ENCODE results near the gene GFPT2.

GFPT2 gene

DNA sequence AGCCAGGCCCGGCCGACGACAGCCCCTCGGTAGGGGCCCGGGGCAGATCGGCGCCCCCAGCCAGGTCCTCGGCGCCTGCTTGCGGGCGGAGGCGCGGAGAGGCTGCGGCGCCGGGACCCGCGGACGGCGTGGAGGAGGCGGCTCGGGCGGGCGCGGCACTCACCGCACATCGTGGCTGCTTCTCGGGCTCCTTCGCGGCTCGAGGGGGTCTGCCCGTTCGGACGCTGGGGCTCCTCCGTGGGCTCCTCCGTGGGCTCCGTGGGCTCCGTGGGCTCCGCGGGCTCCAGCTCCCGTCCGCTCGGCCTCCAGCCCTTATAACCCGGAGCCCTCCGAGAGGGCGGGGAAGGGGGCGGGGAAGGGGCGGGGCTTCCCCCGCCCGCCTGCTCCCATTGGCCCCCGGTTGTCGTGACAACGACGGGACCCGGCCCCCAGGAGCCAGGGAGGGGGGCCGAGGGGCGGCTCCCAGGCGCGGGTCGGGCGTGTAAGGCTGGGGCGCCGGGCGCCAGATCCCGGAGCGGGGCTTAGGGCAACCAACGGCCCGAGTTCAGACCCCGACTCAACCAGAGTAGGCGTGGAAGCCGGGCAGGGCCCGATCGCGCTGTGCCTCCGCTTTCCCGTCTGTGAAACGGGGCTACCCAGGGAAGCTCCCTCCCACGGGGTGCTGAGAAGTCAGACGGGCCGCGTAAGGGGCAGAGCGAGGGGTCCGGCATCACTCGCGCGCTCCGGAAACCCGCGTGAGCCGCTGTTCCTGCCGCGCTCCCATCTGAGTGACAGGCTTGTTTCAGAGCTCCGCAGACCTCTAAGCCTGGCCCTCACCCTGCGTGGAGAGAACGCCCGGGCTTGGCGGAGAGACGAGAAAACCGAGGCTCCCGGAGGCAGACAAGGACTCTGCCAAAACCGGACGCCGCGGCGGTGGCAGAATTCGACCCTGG lies at the start of gene GFPT2:
TSS of gene GFPT2 (minus strand) at position 289 of the 932 bp plus-strand sequence. CDS start at position 170, 119 bp downstream.
- intact Hi-C loops (cut with DNase I) = loop anchor here (10.0 kb wide), 1 partner anchor 121 kb away; no protein-coding TSS in a partner anchor
- DNase-seq = peak; percentile 76 to 98 (median 87)

DNA sequence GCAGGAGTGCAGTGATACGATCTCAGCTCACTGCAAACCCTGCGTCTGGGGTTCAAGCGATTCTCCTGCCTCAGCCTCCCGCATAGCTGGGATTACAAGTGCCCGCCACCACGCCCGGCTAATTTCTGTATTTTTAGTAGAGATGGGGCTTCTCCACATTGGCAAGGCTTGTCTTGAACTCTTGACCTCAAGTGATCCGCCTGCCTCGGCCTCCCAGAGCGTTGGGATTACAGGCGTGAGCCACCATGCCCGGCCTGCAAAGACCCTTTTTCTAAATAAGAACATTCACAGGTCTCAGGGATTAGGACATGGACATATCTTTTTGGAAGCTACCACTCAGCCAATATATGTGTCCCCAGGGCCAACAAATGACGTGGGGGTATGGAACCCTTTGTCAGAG lies 49.6 kb upstream of the GFPT2 start:
- intact Hi-C loops (cut with DNase I) = no loop called here
- DNase-seq = peak in 1 of 10 donors; percentile 51

DNA sequence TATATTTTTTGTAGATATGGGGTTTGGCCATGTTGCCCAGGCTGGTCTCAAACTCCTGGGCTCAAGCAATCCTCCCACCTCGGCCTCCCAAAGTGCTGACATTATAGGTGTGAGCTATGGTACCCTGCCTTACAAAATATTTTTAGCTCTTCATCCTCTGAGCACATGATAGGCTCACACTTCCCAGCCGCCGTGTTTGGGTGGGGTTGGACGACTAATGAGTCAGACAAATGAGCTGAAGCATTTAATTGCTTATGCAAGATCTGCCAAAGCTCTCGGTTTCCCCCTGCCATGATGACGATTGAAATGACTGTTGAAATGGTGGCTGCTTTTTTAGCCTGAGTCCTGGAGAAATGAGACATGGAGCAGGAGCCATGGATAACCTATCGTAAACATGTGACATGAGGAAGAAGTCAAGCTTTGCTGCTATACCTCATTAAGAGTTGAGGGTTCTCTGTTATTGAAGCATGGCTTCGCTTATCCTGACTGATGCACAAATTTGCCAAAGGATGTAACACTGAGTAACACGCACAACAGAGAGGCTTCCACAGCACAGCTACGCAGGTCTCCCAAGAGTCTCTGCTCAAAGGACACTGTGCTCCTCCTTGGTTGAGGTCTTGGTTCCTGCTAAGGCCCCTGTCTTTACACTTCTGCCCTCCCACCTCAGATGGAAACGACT lies 48.2 kb upstream of the GFPT2 start:
- peak in 2 of 10 donors; percentile 9 to 45 for DNase-seq
- intact Hi-C loops (cut with DNase I) = no loop called here

DNA sequence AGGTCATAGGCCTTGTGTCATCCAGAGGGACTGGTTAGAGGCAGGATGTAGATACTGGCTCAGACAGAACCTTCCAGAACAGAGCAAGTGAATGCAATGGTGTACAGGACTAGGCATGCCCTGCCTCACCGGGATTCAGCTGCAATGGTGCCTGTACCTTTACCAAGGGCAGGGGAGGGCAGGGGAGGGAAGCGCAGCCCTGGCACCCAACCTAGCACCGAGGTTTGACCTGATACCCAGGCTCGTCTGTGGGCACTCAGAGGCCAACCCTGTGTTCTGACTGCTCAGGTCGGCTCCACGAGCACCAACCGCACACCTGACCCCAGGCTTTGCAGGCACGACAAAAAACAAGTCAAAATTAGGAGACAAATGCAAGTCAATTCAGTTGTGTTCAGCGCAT lies 47.3 kb upstream of the GFPT2 start:
- DNase-seq = peak in 1 of 10 donors; percentile 43
- intact Hi-C loops (cut with DNase I) = no loop called here

DNA sequence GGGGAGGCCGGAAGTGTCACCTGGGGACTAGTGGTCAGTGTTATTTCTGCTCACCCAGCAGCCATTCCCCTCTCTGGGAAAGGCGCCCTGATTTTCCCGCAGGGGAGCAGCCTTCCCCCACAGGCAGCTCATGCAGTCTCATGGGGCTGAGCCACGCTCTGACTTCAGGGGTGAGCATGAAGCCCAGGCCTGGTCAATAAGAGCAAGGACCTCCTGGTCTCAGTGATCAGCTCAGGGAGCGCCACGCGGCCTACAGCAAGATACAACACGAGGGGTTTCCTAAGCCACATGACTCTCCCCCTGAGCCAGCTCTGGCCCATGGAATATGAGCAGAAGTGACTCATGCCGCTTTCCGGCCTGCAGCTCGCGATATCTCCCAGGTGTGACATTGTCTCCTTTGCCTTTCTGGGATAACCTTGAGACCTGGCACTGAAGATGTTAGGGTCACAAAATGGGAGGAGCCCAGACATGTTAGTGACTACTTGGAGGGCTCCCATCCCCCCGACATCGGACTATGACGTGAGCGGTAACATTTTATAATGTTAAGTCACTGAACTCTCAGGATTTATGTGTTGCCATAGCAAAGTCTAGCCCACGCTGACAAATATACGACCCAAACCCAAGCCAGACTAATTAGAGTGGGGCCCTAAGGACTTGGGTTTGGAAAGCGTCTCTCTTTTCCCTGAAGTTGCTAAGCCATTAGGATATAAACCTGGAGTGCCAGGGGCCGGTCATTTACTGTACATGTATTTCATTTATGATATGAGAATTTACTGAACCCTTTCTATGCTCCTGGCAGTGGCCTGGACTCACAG lies 46.5 kb upstream of the GFPT2 start:
- DNase-seq = peak in 2 of 10 donors; percentile 44 to 74
- intact Hi-C loops (cut with DNase I) = no loop called here

DNA sequence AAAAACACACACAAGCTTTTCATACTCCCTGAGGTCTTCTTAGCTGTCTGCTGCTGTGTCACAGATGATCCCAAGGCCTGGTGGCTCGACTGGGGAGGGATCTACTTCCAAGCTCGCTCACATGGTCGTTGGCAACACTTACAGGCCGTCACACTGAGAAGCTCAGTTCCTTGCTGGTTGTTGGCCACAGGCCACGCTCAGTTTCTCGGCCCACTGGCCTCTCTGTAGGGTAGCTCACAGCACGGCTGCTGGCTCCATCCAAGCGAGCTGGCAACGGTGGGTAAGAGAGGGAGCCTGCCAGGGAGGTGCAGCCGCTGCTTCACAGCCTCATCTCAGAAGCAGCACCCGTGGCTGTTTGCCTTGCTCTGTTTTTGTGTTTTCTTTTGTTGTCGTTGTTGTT lies 43.8 kb upstream of the GFPT2 start:
- peak in 2 of 10 donors; percentile 80 to 82 for DNase-seq
- intact Hi-C loops (cut with DNase I) = no loop called here

DNA sequence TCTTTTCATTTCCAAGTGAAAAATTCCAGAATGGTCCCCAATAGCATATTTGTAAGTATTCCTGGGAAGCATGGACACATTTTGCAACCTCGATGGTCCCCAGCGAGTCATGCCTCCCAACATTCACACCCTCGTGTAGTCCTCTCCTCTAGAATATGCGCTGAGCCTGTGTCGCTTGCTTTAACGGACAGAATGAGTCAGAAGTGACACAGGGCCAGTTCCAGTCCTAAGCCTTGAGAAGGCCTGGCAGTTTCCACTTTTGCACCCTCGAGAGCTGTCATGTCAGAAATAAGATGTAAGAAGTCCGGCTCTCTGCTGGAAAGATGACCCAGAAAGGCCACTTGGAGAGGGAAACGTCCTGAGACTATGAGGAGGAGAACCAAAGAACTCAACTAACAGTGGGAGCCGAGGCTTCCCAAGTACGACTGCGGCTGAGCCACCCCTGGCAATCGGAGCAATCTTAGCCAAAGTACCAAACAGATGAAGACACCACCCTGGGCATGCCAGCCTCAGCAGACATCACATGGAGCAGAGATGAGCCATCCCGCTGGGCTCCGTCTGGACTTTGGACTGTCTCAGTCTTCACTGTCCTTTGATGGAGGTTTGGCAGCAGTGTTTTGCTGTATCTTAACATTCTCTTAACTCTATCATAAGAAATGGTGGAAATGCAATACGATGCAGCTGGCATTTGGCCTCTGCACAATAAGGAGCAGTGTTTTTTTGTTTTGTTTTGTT lies 42.6 kb upstream of the GFPT2 start:
- peak in 1 of 10 donors; percentile 53 for DNase-seq
- intact Hi-C loops (cut with DNase I) = no loop called here

DNA sequence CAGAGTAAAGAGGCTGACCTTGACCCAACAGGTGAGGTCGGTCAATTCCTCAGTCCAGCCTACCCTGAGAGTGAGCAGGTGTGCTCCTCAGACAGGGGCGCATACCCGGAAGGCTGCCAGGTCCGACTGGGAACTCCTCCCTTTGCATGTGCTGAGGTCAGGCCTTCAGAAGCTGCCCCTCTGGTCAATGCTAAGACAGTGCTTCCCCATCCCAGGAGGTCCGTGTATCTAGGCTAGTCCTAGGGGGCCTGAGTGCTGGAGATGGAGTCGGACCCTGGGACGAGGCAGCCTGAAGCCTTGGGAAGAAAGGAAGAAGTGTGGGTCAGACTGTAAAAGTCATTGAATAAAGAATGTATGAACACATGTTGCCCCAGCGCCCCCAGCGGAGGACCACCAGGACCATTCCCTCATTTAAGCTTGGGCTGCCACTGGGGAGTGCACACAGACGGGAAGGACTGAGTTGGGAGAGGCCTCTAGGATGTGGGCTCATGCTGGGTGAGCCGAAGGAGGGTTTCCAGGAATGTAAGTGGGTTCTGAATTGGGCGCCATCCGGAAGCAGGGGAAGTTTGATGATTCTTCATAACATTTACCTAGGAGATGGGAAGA lies 41.0 kb upstream of the GFPT2 start:
- peak in 2 of 10 donors; percentile 32 to 49 for DNase-seq
- intact Hi-C loops (cut with DNase I) = no loop called here

DNA sequence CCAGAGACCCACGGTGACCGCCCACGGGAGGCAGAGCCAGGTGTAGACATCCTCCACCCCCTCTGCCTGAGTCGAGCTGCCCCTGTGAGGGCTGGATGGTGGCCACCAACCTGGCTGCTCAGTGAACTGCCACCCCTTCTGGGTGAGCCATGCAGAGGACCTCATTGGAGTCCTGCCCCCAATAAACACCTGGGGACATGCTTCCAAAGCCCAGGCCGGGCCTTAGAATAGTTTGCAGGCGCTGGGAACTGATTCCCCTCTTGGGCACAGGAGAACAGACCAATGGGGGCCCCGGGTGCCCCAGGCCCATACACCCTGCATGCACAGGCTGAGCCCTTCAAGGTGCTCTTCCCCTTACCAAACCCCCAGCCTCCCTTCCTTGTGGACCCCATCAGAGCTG lies 38.1 kb upstream of the GFPT2 start:
- peak in 2 of 10 donors; percentile 41 to 71 for DNase-seq
- intact Hi-C loops (cut with DNase I) = no loop called here

DNA sequence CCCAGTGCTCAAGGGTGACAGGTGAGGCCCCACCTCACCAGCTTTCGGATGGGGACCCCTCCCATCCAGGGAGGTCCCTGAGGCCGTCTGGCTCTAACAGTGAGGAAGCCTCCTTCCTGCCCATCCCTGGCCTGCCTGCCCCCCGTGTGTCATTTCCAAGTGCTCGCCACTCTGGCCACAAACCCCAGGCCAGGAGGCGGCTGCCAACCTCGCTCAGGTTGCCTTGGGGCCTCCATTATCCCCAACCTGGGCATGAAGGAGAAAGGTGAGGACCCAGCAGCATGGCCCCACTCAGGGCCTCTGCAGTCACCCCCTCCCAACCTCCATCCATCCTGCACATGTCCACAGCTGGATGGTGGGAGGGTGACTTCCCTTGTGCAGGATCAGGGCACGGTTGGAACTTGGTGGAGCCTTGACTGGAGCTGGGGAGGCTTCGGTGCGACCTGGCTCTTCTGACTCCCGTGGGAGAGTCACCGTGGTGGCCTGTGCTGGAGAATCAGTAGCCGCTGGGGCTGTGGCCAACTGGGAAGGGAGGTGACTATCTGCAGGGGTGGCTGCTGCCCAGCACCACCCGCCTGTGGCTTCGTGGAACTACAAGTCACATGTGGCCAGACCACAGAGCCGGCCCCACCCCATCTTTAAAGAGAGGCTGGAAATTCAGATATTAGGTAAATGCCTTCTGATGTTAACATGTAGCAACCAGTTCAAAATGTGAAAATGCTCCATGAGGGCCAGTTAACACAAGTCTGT lies 37.5 kb upstream of the GFPT2 start:
- DNase-seq = peak in 3 of 10 donors; percentile 34 to 84 (median 83)
- intact Hi-C loops (cut with DNase I) = no loop called here

DNA sequence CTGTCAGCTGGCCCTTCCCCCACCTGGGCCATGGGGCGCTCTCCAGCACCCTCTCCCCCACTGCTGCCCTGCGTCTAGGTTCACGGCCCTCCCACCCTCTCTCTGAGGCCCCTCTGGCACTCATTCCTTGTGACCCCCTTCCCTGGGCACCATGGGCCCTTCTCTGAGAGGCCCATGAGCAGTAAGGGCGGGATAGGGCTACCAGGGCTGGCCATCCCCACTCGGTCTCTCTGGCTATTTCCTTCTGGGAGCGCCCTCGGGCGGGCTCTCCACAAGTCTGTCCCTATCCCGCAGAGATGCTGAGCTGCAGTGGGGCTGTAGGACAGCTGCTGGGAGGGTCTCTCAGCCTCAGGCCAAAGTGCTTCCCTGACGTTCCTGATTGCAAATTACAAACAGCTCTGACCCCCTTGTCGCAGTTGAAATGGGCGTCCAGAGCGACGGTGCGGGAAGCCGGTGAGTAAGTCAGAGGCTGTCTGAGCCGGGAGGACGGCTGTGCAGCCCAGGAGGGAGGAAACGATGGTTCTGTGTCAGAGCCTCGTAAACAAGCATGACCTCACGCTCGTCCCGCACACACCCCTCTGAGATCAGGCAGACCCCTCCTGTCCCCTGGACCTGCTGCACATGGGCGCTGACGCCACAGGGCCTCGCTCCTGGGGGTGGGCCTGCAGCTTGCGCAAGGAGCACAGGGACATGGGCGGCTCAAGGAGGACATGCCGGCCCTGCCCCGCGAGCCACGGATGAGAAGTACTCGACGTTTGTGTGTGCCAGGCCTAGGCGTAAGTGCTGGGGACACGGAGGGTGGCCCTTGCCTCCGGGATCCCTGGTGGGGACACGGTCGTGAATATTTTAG lies 36.3 kb upstream of the GFPT2 start:
- peak in 2 of 10 donors; percentile 80 to 81 for DNase-seq
- intact Hi-C loops (cut with DNase I) = no loop called here

DNA sequence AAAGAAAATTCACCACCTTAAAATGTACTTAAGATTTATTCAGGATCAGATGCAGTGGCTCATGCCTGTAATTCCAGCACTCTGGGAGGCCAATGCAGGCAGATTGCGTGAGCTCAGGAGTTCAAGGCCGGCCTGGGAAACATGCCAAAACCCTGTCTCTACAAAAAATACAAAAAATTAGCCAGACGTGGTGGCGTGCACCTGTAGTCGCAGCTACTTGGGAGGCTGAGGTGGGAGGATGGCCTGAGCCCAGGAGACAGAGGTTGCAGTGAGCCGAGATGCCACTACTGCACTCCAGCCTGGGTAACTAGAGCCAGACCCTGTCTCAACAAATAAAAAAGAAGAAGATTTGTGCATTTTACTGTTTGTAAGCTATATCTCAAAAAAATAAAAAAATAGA lies 34.7 kb upstream of the GFPT2 start:
- peak in 2 of 10 donors; percentile 52 to 55 for DNase-seq

DNA sequence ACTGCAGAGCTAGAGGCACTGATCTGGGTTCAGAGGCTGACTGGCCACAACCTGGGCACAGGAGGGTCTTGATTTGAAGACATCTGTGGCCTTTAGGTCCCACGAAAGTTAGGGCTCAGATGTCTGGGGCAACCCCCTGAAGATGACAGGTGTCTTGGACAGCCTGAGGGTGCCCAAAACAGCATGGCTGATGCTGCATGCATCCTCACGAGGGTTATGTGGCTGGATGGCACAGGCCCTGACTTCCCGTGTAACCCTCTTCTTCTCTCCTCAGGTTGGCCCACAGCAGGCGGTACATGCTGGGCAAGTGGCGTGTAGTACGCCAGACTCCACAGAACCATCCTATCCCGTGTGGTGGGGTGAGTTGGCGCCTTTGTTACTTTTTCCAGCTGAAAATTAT lies 29.8 kb upstream of the GFPT2 start:
- intact Hi-C loops (cut with DNase I) = no loop called here
- peak in 2 of 10 donors; percentile 55 to 59 for DNase-seq

More for the DNA sequence above, 34.7 kb upstream of the GFPT2 start:
- intact Hi-C loops (cut with DNase I) = no loop called here

DNA sequence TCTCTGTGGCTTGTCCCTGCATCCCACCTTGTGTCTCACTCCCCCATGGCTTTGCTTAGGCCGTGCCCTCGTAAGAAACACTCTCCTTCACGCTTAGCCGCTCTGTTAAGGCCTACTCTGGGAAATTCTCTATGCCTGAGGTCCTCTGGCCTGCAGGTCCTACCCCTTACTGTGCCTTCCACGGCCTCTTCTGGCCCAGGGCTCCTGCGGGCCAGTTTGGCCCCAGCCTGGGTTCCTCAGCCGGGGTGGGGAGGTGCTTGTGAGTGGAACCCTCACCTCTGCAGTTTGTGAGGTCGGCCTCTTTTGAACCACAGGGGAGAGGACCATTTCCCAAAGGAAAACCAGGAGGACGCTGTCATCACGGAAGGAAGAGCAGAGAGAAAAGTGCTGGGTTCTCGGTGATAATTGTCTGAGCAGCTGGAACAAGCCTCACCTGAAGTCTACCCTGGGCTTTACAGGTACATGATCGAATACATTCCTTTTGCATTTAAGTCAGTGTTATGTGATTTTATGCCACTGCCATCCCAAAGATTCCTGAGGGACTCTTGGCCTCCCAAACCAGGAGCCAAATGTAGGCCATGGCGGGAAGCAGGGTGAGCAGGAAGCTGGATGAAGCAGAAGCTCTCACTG lies 28.8 kb upstream of the GFPT2 start:
- intact Hi-C loops (cut with DNase I) = no loop called here
- peak in 3 of 10 donors; percentile 12 to 55 (median 53) for DNase-seq

DNA sequence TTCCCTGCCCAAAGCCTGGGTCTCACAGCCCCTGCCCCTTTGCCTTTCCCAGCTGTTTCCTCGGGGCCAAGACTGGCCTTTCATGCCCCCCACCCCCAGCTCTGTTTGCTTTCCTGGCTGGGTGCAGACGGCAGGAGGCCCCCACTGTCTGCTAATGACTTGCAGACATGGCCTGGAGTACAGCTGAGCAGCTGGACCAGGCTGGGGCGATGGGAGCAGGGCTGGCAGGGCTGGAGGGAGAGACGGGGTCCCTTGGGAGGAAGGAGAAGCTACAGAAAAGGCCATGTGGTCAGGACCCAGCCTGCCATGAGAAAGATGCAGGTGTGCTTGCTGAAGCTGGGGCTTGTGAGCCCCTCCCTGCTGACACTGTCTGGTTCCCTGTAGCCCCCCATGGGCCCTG lies 28.3 kb upstream of the GFPT2 start:
- DNase-seq = peak in 3 of 10 donors; percentile 4 to 73 (median 39)
- intact Hi-C loops (cut with DNase I) = no loop called here

DNA sequence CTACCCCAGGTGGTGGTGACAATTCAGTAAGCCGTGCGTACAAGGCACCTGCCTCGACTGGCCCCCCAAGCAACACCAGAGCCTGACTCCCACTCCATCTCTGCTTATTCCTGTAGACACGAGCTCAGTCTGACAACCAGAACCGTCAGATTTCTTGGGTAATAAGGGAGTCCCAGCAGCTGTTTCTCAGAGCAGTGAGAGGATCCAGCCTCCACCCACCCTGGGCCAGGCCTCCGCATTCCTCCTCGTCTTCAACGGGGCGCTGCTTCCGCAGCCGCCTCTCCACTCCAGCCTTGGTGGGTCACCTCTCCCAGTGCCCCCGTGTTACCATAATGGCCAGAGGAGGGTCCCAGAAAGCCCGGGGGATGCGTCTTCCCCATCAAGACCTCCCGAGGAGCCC lies 27.7 kb upstream of the GFPT2 start:
- intact Hi-C loops (cut with DNase I) = no loop called here
- DNase-seq = peak in 3 of 10 donors; percentile 40 to 72 (median 59)

DNA sequence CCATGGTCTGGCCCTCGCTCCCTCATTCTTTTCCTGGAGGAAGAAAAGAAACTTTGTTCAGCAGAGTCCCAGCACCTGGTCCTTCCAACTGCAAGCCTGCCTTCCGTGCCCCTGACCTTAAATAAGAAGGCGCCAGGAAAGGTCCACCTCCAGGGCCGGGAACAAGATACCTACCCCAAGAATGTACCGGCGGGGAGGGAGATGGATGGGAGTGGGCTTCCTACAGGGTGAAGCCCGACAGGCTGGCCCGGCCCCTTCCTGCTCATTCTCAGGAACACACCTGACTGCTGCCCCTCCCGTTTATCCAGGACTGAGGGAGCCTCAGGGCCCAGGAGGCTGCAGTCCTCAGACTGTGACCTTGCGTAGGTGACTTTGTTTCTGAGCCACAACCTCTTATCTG lies 27.3 kb upstream of the GFPT2 start:
- intact Hi-C loops (cut with DNase I) = no loop called here
- DNase-seq = peak in 3 of 10 donors; percentile 47 to 80 (median 75)
